GM21717 (cell line): ENCODE measurements around the gene IL5RA.

Experiments
- ATAC-seq: cut with Tn5 transposase; IDR thresholded peaks from one replicate; pipeline ENCODE4 v1.9.1; 2021; ENCODE audit warnings: mild to moderate bottlenecking, moderate library complexity; ENCODE audit not compliant: unreplicated experiment

Gene IL5RA, protein sequence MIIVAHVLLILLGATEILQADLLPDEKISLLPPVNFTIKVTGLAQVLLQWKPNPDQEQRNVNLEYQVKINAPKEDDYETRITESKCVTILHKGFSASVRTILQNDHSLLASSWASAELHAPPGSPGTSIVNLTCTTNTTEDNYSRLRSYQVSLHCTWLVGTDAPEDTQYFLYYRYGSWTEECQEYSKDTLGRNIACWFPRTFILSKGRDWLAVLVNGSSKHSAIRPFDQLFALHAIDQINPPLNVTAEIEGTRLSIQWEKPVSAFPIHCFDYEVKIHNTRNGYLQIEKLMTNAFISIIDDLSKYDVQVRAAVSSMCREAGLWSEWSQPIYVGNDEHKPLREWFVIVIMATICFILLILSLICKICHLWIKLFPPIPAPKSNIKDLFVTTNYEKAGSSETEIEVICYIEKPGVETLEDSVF

DNA sequence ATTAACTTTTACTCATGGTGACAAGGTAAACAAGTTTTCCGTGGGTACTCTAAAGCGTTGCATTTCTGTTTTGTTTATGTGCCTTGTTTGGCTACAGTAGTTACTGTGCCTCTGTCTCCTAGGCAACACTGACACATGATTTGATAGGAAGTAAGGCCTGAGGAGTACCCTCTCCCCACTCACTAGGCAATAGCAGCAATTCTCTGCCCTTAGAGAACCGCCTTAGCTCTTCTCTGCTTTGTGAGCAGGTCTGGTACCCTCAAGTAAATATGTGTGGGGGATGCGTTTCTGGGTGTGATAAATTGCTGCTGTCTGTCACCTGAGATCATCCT, at the start of gene IL5RA:
IL5RA (minus strand) TSS at position 76 of the 332 bp plus-strand sequence. CDS start 5,390 bp downstream, outside the sequence.
- no peak for ATAC-seq

DNA sequence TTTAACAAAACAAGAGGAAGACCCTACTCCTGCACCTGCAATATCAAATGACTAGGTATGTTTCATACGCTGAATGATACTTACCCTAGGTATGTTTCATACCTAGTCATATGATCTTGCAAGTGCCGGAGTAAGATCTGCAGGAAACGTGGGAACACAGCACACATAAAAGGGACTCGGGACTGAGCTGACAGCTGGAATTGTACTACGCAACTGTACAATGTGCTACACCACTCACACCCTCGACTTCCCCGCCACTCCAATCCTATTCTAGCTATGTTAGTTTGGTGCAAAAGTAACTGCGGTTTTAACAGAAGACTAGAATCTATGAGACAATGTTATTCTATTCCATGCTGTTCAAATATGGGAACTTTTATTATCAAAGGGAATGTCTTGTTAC, 47.3 kb upstream of the IL5RA start:
- ATAC-seq: no peak

DNA sequence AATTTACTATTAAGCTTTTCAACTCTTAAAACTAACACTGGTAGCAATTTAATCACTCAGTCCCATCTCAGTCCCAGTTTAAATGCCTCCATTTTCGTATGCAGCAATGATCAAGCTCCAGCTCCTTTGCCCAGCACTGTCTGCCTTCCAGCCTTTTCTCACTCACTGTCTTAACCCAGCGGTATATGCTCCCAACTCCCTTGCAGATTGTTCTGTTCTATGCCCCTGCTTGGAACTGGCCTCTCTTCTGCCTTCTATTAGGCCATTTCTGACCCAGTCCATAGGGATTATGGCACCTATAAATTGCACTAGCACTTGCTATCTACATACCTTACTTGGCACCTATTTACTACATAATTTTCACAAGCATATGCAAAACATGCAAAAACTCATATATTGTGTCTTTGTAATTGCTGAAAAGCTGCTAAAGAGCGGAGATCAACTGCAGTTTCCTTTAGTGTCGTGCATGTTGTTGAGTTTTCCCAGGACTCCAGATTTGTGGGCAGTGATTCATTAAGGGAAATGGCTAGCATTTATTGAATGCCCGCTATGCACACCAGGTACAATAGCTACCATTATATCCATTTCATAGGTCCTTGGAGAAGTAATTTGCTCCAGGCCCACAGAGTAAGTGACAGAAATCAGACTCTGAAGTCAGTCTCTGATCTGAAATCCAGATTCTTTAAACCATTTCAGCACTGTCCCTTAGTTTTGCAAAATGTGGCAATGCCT, 44.9 kb upstream of the IL5RA start:
- no peak for ATAC-seq

DNA sequence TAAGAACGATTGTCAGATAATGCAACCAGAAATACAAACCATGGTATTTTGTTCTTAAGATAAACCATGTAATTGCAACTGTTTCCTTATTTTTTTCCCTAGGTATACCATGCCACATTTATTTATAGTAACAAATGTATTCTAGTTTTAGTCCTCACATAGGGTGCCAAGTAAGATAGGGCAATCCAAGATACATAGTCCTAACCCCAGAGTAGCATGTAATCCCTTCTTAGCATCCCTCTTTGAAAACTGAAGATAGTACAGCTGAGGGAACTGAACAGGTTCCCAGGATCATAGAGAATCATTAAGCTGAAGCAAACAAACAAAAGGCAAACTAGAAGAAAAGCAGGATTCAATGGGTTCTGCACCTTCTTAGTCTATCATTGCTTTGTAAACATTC, 41.3 kb upstream of the IL5RA start:
- ATAC-seq: no peak

DNA sequence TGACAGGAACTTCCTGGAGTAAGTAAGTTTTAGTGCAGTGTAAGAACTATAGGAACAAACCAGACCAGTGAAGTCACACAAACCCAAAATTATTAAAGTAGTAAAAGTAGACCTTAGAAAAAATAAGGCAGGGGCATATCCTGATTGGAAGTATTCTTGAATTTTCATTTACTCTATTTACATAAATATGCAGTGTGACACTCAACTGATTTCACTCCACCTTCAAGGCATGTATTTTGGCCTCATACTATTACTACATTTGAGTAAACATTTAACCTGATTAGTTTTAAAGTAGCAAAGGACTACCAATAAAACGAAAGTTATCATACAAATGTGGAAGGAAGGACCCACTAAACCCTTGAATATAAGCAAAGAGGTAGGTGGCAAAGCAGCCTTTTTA, 39.4 kb upstream of the IL5RA start:
- no peak for ATAC-seq

DNA sequence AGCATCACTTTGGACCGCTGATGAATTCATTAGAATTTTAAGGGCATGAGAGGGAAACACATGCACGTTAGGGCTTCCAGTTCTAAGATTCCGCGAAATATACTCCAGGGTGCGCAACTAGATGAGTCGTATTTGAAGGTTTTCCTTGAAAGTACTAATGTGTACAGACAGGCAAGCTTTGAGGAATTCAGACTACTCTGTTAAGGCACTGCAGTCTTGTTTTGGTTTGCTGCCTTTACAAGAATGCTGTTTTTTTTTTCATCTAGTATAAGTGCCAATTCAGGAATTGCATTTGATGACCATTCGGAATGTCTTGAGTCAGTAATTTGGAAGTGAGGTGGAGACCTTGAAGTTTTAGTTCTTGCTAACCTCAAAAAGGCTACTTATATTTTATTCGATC, 35.7 kb upstream of the IL5RA start:
- ATAC-seq: no peak

DNA sequence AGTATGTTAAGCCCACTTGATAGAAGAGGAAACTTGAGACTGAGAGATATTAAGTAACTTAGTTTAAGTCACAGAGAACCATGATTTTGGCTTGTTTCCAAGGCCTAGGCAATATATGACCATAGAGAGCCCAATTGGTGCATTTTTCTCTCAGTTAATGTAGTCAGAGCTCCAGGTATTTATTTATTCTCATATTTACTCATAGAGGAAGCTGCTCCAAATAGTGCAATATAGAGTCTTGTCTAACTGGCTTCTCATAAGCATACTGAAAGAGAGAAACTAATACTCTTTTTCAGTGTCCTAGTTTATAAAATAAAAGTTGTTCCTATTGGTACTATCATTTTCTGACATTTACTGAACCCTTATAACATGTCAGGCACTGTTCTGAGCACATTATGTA, 31.8 kb upstream of the IL5RA start:
- ATAC-seq: no peak

DNA sequence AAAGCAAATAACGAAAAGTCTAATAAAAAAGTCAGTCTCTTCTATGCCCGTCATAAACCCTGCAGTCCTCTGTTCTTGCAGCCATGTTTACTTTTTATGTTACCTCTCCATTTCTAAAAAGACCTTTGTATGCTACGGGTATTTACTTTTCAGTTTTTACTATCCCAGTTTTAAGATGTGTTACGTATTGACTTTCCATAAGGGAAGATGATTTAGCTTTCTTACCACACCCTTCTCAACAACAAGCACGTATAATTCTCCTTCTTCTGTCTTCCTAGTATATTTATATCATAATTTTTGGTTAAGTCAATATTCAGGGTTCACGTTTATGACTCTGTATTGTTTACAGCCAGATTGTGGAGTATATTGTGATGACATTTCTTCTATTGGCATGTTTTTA, 27.4 kb upstream of the IL5RA start:
- no peak for ATAC-seq

DNA sequence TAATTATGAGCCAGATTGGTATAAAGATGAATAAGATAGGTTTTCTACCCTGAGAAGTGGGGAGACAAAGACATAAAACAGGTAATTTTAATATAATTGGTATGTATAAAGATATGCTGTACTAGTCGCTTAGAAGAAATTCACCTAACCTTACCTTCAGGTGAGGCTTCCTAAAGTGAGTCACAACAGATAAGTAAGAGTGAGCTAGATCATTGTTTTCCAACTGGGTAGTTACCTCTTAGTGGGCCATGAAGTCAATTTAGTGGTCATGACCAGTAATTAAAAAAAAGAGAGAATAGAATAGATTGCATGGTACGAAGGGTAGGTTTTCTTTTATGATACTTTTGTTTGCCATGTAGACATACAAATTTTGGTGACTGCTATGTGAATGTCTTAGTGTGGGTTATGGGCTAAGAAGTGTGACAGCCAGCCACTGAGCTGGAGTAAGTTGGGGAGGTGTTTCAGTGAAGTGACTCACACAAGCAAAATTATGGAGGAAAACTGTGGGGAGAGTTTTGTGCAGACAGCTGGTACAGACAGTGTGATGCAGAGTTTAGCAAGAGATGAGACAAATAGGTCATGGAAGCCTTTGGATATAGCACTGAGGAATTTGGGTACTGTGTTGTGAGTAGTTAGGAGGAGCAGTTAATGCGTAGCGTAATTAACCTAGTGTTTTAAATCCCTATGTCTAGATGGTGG, 24.7 kb upstream of the IL5RA start:
- ATAC-seq: no peak

DNA sequence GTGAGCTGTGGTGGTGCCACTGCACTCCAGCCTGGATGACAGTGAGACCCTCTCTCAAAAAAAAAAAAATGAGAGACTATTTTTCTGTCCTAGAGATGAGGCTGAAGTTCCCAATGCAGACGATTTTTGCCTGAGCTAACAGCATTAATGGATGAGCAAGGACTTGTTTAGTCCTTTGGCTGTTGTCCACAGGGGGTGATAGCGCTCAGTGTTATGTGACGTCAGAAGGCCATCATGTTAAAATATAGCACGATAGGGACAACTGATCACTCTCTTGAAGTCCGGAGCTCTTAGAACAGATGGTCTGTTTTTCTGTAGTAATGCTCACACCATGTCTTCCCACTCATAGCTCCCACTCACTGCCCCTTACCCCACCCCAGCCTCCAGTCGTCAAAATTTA, 23.3 kb upstream of the IL5RA start:
- no peak for ATAC-seq

DNA sequence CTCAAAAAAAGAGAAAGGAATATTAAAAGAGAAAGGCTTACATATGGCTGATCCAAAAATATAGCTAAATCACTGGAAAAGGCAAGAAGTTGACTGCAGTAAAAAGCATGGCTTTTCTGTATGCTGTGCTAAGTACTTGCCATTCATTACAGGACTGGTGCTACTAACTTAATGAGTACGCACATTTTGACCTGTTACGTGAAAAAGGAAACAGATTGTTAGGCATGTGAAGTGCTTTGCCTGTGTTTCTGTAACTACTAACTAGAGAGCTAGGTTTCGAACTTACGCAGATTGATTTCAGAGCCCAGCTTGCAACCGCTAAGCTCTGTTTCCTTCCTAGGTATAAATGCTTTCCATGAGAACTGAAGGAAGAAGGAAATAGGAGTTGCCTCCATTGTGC, 19.4 kb upstream of the IL5RA start:
- no peak for ATAC-seq

DNA sequence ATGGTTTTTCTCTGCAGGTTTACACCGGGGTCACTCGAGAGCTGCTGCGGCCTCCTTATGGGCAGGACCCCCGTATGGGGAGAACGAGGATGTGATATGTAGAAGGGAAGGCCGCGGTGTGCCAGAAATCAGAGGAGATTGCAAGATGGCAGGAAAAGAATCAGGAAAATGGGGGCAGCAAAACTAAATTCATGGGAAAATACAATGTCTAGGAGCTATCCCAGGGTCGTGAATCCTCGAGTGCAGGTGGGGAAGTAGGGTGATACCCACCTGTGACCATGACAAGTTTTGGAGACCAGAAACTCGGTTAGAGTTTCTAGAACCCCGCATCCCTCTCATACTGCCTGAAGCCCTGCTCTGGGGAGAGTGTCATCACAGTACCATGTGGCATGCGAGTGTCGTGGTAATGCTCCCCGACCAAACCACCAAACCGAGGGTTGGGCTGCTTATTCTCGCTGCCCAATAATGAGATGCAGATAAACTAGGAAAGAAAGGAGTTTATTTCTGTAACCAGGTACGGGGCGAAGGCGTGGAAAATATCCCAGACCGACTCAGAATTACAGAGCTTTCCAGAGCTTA, 17.3 kb upstream of the IL5RA start:
- peak; percentile 30 for ATAC-seq

DNA sequence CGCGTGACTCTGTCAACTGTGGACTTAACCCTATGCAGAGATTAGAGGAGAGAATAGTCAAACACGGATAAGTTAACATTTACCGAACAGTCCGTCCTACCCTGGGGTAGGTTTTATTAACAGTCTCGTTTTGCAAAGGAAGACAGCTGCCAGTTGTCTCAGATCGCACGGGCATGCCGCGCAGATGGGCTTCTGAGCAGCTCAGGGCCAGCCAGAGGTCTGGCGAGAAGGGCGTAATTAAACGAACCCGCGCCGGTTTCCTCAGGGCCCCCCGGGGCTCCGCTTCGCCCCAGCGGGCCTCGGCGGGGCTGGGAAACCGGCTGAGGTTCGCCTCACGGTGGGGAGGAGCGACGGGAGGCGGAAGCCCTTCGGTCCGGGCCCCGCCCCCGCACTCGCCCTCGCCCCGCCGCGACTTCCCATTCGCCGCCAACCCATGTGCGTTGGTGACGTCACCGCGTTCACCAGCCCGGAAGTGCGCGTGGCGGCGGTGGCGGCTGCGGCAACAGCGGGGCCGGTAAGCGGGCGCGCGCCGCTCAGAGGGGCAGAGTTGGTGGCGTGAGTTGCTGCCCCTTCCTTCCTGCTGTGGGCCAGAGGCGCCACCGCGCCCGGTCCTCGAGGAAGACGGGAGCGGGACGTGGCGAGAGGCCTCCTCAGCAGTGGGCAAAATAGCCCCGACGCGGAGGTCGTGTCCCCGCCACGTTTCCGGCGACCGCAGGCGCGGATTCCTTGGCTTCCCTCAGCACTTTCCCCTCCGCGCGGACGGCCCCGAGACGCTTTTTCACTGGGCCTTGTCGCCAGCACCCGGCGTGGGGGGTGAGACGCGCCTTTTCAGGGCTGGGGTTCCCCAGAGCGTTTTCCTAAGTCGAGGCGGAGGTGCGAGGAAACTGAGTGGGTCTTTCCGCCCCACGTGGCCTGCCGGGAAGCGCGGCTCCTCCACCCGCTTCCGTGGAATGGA, 16.6 kb upstream of the IL5RA start, which contains the start of gene TRNT1:
TRNT1 (plus strand) TSS at position 464 of the 955 bp plus-strand sequence. CDS start 2,101 bp downstream, outside the sequence.
- peak; percentile 97 for ATAC-seq

DNA sequence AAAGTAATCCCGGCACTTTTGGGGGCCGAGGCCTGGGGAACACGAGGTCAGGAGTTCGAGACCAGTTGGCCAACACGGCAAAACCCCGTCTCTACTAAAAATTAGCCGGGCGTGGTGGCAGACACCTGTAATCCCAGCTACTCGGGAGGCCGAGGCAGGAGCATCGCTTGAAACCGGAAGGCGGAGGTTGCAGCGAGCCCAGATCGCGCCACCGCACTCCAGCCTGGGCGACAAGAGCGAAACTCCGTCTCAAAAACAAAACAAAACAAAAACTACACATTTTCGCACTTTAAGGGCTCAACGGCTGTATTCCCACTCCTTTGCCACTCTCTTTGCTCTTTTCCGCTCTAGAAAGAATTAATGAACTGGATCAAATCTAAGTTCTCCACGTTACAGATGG, 15.8 kb upstream of the IL5RA start:
- ATAC-seq: no peak

DNA sequence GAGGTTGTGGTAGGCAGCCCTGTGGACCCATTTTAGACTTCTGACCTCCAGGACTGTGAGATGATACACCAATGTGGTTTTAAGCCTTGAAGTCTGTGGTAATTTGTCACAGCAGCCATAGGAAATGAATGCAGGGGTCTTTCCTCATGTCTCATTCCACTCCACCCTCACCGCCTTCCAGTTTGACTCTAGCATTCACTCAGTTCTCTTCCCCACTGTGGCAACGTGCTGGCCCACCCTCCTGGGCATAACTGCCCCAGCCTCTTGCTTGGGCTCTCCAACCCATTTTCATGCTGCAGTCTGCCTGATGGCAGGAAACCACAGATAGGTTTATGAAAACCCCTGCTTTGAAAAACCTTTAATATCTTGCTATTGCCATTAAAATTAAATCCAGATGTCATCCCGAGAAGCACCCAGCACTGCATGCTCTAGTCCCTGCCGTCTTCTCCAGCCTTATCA, 9.2 kb upstream of the IL5RA start:
- no peak for ATAC-seq

DNA sequence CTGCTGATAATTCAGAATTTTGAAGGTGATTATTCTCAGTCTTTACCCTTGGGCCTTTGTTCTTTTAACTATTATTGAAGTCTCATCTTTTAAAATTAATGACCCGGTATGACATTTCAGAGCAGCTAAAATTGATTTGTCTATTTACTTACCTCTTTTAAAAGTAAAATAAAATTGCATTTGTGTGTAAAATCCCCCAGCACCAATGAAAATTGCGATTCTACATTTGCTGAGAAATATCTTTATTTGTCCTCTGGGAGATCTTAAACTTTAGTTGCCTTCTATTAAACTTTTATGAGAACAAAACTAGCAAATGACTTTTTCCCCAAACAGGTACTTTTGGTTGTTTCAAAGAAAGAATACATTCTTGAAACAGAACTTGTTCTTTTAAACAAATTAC, 7.5 kb upstream of the IL5RA start:
- no peak for ATAC-seq

DNA sequence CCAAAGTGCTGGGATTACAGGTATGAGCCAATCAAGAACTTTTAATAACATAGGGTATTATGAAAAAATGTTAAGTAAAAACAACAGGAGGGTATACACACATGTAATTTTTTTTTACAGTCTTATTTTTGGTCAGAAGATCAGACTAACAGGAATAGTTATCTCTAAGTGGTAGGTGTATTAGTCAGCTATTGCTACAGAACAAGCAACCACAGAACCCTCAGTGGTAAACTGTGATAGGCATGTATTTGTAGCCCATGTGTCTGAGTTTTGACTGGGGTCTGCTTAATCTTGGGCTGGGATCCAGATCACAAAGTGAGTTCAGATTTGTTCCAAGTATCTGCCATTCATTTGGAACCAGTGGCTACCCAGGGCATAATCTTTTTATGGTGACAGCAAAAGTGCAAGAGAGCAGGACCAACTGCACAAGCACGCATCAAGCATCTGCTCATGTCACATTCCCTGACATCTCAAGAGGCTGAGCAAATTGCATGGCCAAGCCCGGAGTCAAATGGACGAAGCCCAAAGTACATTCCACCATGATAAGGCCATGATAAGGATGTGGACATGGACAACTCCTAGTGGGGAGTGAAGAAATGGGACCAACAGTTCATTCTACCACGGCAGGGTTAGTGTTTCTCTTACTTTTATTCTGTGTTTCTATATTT, 3.0 kb upstream of the IL5RA start:
- no peak for ATAC-seq

DNA sequence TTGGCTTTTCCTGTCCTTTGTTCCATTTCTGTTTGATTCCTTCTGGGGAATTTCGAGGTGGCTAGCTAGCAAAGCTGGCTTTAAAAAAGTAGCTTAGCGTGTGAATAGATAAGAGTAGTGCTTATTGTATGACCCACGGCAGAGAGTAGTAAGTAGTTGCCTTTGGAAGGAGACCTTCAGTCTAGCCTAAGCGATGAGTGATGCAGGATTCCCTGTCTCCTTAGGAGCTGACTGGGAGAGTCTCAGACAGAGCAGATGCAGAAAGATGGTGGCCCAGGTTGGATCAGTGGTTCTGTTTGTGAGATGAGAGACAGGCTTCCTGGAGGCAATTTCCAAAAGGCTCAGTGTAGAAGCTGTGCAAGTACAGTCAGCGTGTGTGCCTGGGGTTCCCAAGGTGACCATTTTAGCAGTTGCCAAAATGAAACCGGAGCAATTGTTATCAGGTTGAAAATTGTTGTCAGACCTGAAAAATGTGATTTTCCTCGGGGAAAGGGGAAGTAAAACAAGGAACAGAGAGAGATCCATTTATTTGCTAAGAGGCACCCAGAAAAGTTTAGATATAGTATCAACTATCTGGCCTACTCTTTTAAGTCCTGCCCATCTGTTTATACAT, 681 bp upstream of the IL5RA start:
- ATAC-seq: no peak
